ENCODE data around the gene RFX4.

The RFX4 gene

DNA sequence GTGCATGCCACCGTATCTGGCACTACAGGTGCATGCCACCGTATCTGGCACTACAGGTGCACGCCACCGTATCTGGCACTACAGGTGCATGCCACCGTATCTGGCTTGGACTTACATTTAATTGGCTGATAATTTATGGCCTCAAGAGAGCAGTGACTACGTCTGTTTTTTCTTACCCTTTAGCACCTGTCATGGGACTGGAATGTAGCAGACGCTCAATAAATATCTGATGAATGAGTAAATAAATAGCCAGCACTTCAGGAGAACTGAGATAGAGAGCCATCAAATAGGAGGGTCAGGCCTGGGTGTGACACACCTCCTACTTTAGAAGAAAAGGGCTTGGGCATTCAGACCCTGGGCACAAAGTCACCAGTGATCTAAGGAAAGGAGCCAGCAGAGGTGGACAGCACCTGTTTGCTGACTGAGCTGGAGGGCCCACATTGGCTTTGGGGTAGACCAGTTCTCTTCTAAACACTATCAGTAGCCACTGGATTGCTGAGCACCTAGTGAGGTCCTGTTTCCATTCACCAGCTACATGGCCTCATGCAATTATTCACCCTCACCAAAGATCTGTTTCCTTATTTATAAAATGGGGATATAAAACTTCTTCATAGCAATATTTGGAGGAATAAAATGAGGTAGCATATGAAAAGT is 50.1 kb downstream of the RFX4 start:
- DNase-seq (no peak), ATAC-seq (ENCODE audit: insufficient read depth, low read depth) (no peak)
- Histone ChIP-seq H3K9ac (ENCODE audit: low read depth, low read length) (no peak overlapping the region), H2AFZ (ENCODE audit: low read depth, low read length) (no peak overlapping the region), H3K4me3 (ENCODE audit: low read depth in 1 of 2, low read length in 2 of 2) (no peak overlapping the region), H4K20me1 (ENCODE audit: insufficient read depth, low read length) (no peaks in the 10 kb centered on the region), H3K79me2 (ENCODE audit: insufficient read depth, low read length) (no peaks in the 10 kb centered on the region), H3K36me3 (ENCODE audit: insufficient read depth, low read length) (no peaks in the 10 kb centered on the region), H3K27ac (ENCODE audit: low read length) (no peak overlapping the region), H3K4me1 (ENCODE audit: insufficient read depth, low read length) (no peaks in the 10 kb centered on the region), H3K9me3 (ENCODE audit: insufficient read depth, low read length, severe bottlenecking) (no peaks in the 10 kb centered on the region), H3K27me3 (ENCODE audit: insufficient read depth, low read length, poor library complexity) (peaks cover 11% of the 10 kb centered on the region), H3K4me2 (ENCODE audit: insufficient read depth, low read length) (no peak overlapping the region)
- no peak for TF ChIP-seq EZH2 (IDR thresholded peaks at IDR 0.05; ENCODE audit: borderline replicate concordance, low read depth, low read length, severe bottlenecking)
- TF ChIP-seq, protein P1, sequence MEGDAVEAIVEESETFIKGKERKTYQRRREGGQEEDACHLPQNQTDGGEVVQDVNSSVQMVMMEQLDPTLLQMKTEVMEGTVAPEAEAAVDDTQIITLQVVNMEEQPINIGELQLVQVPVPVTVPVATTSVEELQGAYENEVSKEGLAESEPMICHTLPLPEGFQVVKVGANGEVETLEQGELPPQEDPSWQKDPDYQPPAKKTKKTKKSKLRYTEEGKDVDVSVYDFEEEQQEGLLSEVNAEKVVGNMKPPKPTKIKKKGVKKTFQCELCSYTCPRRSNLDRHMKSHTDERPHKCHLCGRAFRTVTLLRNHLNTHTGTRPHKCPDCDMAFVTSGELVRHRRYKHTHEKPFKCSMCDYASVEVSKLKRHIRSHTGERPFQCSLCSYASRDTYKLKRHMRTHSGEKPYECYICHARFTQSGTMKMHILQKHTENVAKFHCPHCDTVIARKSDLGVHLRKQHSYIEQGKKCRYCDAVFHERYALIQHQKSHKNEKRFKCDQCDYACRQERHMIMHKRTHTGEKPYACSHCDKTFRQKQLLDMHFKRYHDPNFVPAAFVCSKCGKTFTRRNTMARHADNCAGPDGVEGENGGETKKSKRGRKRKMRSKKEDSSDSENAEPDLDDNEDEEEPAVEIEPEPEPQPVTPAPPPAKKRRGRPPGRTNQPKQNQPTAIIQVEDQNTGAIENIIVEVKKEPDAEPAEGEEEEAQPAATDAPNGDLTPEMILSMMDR (IDR thresholded peaks at IDR 0.05; ENCODE audit: borderline replicate concordance, extremely low read depth, low read length, poor library complexity, severe bottlenecking) = no peak

- Histone ChIP-seq H3K27ac (ENCODE audit: low read length) (no peak overlapping the region), H3K36me3 (ENCODE audit: insufficient read depth, low read length) (no peaks in the 10 kb centered on the region), H3K27me3 (ENCODE audit: insufficient read depth, low read length, poor library complexity) (peaks cover 11% of the 10 kb centered on the region), H3K4me3 (ENCODE audit: low read depth in 1 of 2, low read length in 2 of 2) (no peak overlapping the region), H2AFZ (ENCODE audit: low read depth, low read length) (no peak overlapping the region), H3K4me1 (ENCODE audit: insufficient read depth, low read length) (no peaks in the 10 kb centered on the region), H4K20me1 (ENCODE audit: insufficient read depth, low read length) (no peaks in the 10 kb centered on the region), H3K9me3 (ENCODE audit: insufficient read depth, low read length, severe bottlenecking) (no peaks in the 10 kb centered on the region), H3K79me2 (ENCODE audit: insufficient read depth, low read length) (no peaks in the 10 kb centered on the region), H3K4me2 (ENCODE audit: insufficient read depth, low read length) (no peak overlapping the region), H3K9ac (ENCODE audit: low read depth, low read length) (no peak overlapping the region)
- TF ChIP-seq, protein P1 (IDR thresholded peaks at IDR 0.05; ENCODE audit: borderline replicate concordance, extremely low read depth, low read length, poor library complexity, severe bottlenecking) = no peak
- TF ChIP-seq EZH2 (IDR thresholded peaks at IDR 0.05; ENCODE audit: borderline replicate concordance, low read depth, low read length, severe bottlenecking) = no peak
- DNase-seq (no peak), ATAC-seq (ENCODE audit: insufficient read depth, low read depth) (no peak)
Measured at GRCh38 chr12:106633451-106633823, 50.6 kb downstream of the RFX4 start.

DNA sequence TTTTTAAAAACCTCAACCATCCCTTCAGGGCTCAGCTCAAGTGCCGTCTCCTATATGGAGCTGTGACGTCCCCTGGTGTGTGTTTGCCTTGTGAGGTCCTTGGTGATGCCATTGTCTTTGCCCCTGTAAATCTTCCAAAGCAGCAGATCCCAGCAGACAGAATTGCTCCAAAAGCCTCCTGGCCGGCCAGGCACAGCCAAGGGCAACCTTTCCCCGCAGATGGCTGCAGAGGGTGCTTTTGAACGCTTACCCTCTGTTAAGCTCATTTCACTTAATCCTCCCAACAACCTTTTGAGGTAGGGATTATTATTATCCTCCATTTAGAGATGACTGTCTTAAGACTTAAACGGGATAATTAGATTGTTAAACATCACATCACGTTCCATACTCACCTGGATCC is 51.4 kb downstream of the RFX4 start:
- Histone ChIP-seq H4K20me1 (ENCODE audit: insufficient read depth, low read length) (no peaks in the 10 kb centered on the region), H3K9me3 (ENCODE audit: insufficient read depth, low read length, severe bottlenecking) (no peaks in the 10 kb centered on the region), H3K27ac (ENCODE audit: low read length) (no peak overlapping the region), H3K4me3 (ENCODE audit: low read depth in 1 of 2, low read length in 2 of 2) (no peak overlapping the region), H2AFZ (ENCODE audit: low read depth, low read length) (no peak overlapping the region), H3K27me3 (ENCODE audit: insufficient read depth, low read length, poor library complexity) (peaks cover 11% of the 10 kb centered on the region), H3K4me2 (ENCODE audit: insufficient read depth, low read length) (no peak overlapping the region), H3K9ac (ENCODE audit: low read depth, low read length) (no peak overlapping the region), H3K36me3 (ENCODE audit: insufficient read depth, low read length) (no peaks in the 10 kb centered on the region), H3K4me1 (ENCODE audit: insufficient read depth, low read length) (no peaks in the 10 kb centered on the region), H3K79me2 (ENCODE audit: insufficient read depth, low read length) (no peaks in the 10 kb centered on the region)
- DNase-seq = no peak
- ATAC-seq (ENCODE audit: insufficient read depth, low read depth) = no peak
- TF ChIP-seq EZH2 (IDR thresholded peaks at IDR 0.05; ENCODE audit: borderline replicate concordance, low read depth, low read length, severe bottlenecking) = no peak
- TF ChIP-seq, protein P1 (IDR thresholded peaks at IDR 0.05; ENCODE audit: borderline replicate concordance, extremely low read depth, low read length, poor library complexity, severe bottlenecking) = no peak
